Measurements from ENCODE around the gene GMPS.
"Not testable (repeated sequence)": the region's sequence is repeated elsewhere in the genome, so short reads cannot be mapped to it uniquely, and the experiment has no call there.

The GMPS gene

GRCh38 chr3:155944081-155944480, 73.6 kb downstream of the GMPS start:
- DNase-seq = no peak

- DNase-seq = no peak
Observed at GRCh38 chr3:155946178-155946577, 75.7 kb downstream of the GMPS start.

- no peak for DNase-seq
Observed at GRCh38 chr3:155948476-155948875, 78.0 kb downstream of the GMPS start.

GRCh38 chr3:155949453-155950217, 79.2 kb downstream of the GMPS start:
- DNase-seq = no peak

- no peak for DNase-seq
Observed at GRCh38 chr3:155956508-155957411, 86.3 kb downstream of the GMPS start.

- no peak for DNase-seq
Observed at GRCh38 chr3:155957412-155957880, 87.0 kb downstream of the GMPS start.

GRCh38 chr3:155958676-155959075, 88.2 kb downstream of the GMPS start:
- no peak for DNase-seq

- no peak for DNase-seq
Observed at GRCh38 chr3:155960060-155960459, 89.6 kb downstream of the GMPS start.

- not testable (repeated sequence) for DNase-seq
Observed at GRCh38 chr3:155961044-155961443, 90.6 kb downstream of the GMPS start.

GRCh38 chr3:155963570-155963969, 93.1 kb downstream of the GMPS start:
- no peak for DNase-seq

GRCh38 chr3:155970398-155970797, 99.9 kb downstream of the GMPS start:
- DNase-seq = no peak

- no peak for DNase-seq
Observed at GRCh38 chr3:155972885-155973584, 102.6 kb downstream of the GMPS start.

GRCh38 chr3:155978324-155978723, 107.9 kb downstream of the GMPS start:
- DNase-seq = no peak

GRCh38 chr3:155979746-155980145, 109.3 kb downstream of the GMPS start:
- no peak for DNase-seq

GRCh38 chr3:155981669-155982068, 111.2 kb downstream of the GMPS start:
- no peak for DNase-seq

GRCh38 chr3:155983834-155984474, 113.5 kb downstream of the GMPS start:
- DNase-seq = no peak

- DNase-seq = no peak
Observed at GRCh38 chr3:155984791-155985417, 114.5 kb downstream of the GMPS start.

GRCh38 chr3:155989536-155989935, 119.1 kb downstream of the GMPS start:
- no peak for DNase-seq

- no peak for DNase-seq
Observed at GRCh38 chr3:155991212-155991611, 120.8 kb downstream of the GMPS start.

GRCh38 chr3:155991847-155992246, 121.4 kb downstream of the GMPS start:
- no peak for DNase-seq
